IMR-90 (cell line): ENCODE results near the gene DCLK1. TPM values are rescaled to one million over a fixed set of nuclear protein-coding genes. Genes with fewer than 3 reads are reported as not detected.

Experiments
- ATAC-seq: fragments of 200-7000 bp; cut with Tn5 transposase; 2 replicates; pipeline ENCODE4 v1.9.1; 2020; ENCODE audit warnings: low read depth, mild to moderate bottlenecking, moderate library complexity
- BruUV-seq: library from RNA; stranded (reverse); fragments of 400-500 nt; replicated peaks from 2 replicates; lab custom pipeline; 2021; lab: Mats Ljungman, UMichigan
- CTCF ChIA-PET: fragments of 300-600 bp; formaldehyde crosslinking; extraction: SDS; loops from one replicate; lab custom pipeline; 2021; ENCODE audit warnings: antibody characterized with exemption; lab: Yijun Ruan, JAX
- POLR2A ChIA-PET: fragments of 300-600 bp; sonication (Branson Sonifier 250); formaldehyde crosslinking; loops from one replicate; lab custom pipeline; 2022; ENCODE audit warnings: antibody characterized with exemption; ENCODE audit not compliant: unreplicated experiment; lab: Charles Lee
- DNase-seq: peaks from one replicate; pipeline ENCODE4 v3.0.0; 2013
- H2AFZ ChIP-seq: replicated peaks from 2 replicates; pipeline ENCODE3; 2013; ENCODE audit warnings: low read length, mild to moderate bottlenecking; ENCODE audit not compliant: poor library complexity
- H2AK5ac ChIP-seq: 2 replicates; pipeline ENCODE4 v1.6.1; 2013; ENCODE audit warnings: low read depth, low read length, inconsistent platforms
- H2AK9ac ChIP-seq: replicated peaks from 2 replicates; pipeline ENCODE3; 2013; ENCODE audit warnings: mild to moderate bottlenecking, low read depth, low read length, moderate library complexity; ENCODE audit not compliant: poor library complexity
- H2BK120ac ChIP-seq: 2 replicates; pipeline ENCODE4 v1.6.1; 2013; ENCODE audit warnings: low read depth, low read length, inconsistent platforms
- H2BK15ac ChIP-seq: 3 replicates; pipeline ENCODE4 v1.6.1; 2013; ENCODE audit warnings: low read depth, low read length, inconsistent platforms
- H2BK20ac ChIP-seq: 2 replicates; pipeline ENCODE4 v1.6.1; 2013; ENCODE audit warnings: low read depth, mild to moderate bottlenecking, inconsistent platforms, low read length, moderate library complexity
- H2BK5ac ChIP-seq: 2 replicates; pipeline ENCODE4 v1.6.1; 2013; ENCODE audit warnings: mild to moderate bottlenecking, low read depth, low read length, inconsistent platforms; ENCODE audit not compliant: poor library complexity, severe bottlenecking
- H3K14ac ChIP-seq: replicated peaks from 2 replicates; pipeline ENCODE4 v1.6.1; 2013; ENCODE audit warnings: low read depth, low read length, inconsistent platforms
- H3K18ac ChIP-seq: 2 replicates; pipeline ENCODE4 v1.6.1; 2013; ENCODE audit warnings: low read depth, low read length, control low read depth
- H3K23ac ChIP-seq: 2 replicates; pipeline ENCODE4 v1.6.1; 2013; ENCODE audit warnings: low read depth, low read length, inconsistent platforms
- H3K27ac ChIP-seq: 2 replicates; pipeline ENCODE4 v1.5.1; 2013; ENCODE audit warnings: mild to moderate bottlenecking, control low read depth, low read length; ENCODE audit not compliant: insufficient read depth
- H3K27me3 ChIP-seq: 2 replicates; pipeline ENCODE4 v1.6.1; 2013; ENCODE audit warnings: low read length; ENCODE audit not compliant: control insufficient read depth, insufficient read depth
- H3K36me3 ChIP-seq: 2 replicates; pipeline ENCODE4 v1.6.1; 2013; ENCODE audit warnings: low read length, mixed read lengths; ENCODE audit not compliant: control insufficient read depth, insufficient read depth
- H3K4ac ChIP-seq: 2 replicates; pipeline ENCODE4 v1.6.1; 2013; ENCODE audit warnings: low read depth, low read length, inconsistent platforms
- H3K4me1 ChIP-seq: 2 replicates; pipeline ENCODE4 v1.6.1; 2013; ENCODE audit warnings: low read length, mixed read lengths; ENCODE audit not compliant: control insufficient read depth, insufficient read depth
- H3K4me2 ChIP-seq: 2 replicates; pipeline ENCODE4 v1.6.1; 2013; ENCODE audit warnings: low read depth, mild to moderate bottlenecking, control low read depth, low read length, moderate library complexity
- H3K4me3 ChIP-seq: 2 replicates; pipeline ENCODE4 v1.5.1; 2013; ENCODE audit warnings: low read depth, mild to moderate bottlenecking, control low read depth, low read length, moderate library complexity; ENCODE audit not compliant: insufficient read depth
- H3K56ac ChIP-seq: 2 replicates; pipeline ENCODE4 v1.6.1; 2013; ENCODE audit warnings: low read length, inconsistent platforms; ENCODE audit not compliant: insufficient read depth; ENCODE audit errors: extremely low read depth
- H3K79me1 ChIP-seq, 2 experiments: 2 replicates each; pipeline ENCODE4 v1.6.1; 2013; ENCODE audit warnings: low read length in 2 of 2, inconsistent platforms in 1 of 2, low read depth in 1 of 2
- H3K9ac ChIP-seq: 2 replicates; pipeline ENCODE4 v1.6.1; 2013; ENCODE audit warnings: low read depth, low read length, control low read depth
- H3K9me1 ChIP-seq: 2 replicates; pipeline ENCODE4 v1.6.1; 2013; ENCODE audit warnings: low read length, inconsistent platforms; ENCODE audit not compliant: insufficient read depth
- H3K9me3 ChIP-seq: 2 replicates; pipeline ENCODE4 v1.6.1; 2013; ENCODE audit warnings: low read length; ENCODE audit not compliant: control insufficient read depth, insufficient read depth
- H4K20me1 ChIP-seq: 2 replicates; pipeline ENCODE4 v1.6.1; 2013; ENCODE audit warnings: low read length, inconsistent platforms; ENCODE audit not compliant: insufficient read depth
- H4K5ac ChIP-seq: 2 replicates; pipeline ENCODE4 v1.6.1; 2013; ENCODE audit warnings: mild to moderate bottlenecking, low read depth, low read length, control low read depth
- H4K8ac ChIP-seq, 2 experiments: 2 replicates each; pipeline ENCODE4 v1.6.1; 2013; ENCODE audit warnings: low read depth in 2 of 2, low read length in 2 of 2, control low read depth in 1 of 2, inconsistent platforms in 1 of 2
- H4K91ac ChIP-seq: 2 replicates; pipeline ENCODE4 v1.6.1; 2013; ENCODE audit warnings: low read depth, low read length, inconsistent platforms; ENCODE audit not compliant: insufficient read depth
- BHLHE40 ChIP-seq: fragments of 150-350 bp; IDR thresholded peaks from 2 replicates; pipeline ENCODE4 v1.6.1; 2016; ENCODE audit warnings: mild to moderate bottlenecking, low read depth, low read length
- WGBS, 2 experiments: methylation state at CpG; one replicate each; pipeline versions ENCODE4 v1.1.5 to v1.1.7; 2013; ENCODE audit warnings: missing lambda C conversion rate in 2 of 2; ENCODE audit not compliant: insufficient read length in 1 of 2; ENCODE audit errors: extremely low coverage in 2 of 2; 5-methylcytosine and 5-hydroxymethylcytosine counted together
- dilution Hi-C: fragments of 300-500 bp; cut with HindIII; formaldehyde crosslinking; loops from one replicate; pipeline ENCODE4 v1.14.3; 2018; ENCODE audit warnings: low sequenced_read_pairs; ENCODE audit not compliant: unreplicated experiment
- in situ Hi-C: fragments of 300-500 bp; cut with MboI; formaldehyde crosslinking; loops from 3 replicates; pipeline ENCODE4 v1.14.3; 2019; ENCODE audit warnings: low sequenced_read_pairs, inconsistent platforms, mixed read lengths
- intact Hi-C: fragments of 100-400 bp; cut with micrococcal nuclease; formaldehyde crosslinking; loops from 2 replicates; pipeline ENCODE4 v1.10.0; 2022
- polyA plus RNA-seq, 3 experiments: library from polyadenylated mRNA; depleted of rRNA; stranded (reverse); fragments of >200 nt; gene quantifications; 2 replicates each; pipeline ENCODE4 v1.2.3, GENCODE V29; 2012; ENCODE audit warnings: low replicate concordance in 1 of 3
- total RNA-seq: library from RNA; depleted of rRNA; stranded (reverse); fragments of >200 nt; gene quantifications from 2 replicates; pipeline ENCODE4 v1.2.3, GENCODE V29; 2012

The DCLK1 gene
- total and polyA plus RNA-seq, 2 of the 4 experiments (the other 2 are of a cell fraction) = under 0.01 to 0.02 TPM

GRCh38 chr13:36132376-36132775, 1.2 kb upstream of the DCLK1 start:
- no peaks in the 10 kb centered on the region for H3K79me1 ChIP-seq
- H2BK120ac ChIP-seq = no peak overlapping the region
- H3K9me3 ChIP-seq = no peaks in the 10 kb centered on the region
- H3K56ac ChIP-seq = no peak overlapping the region
- H3K9me1 ChIP-seq = no peaks in the 10 kb centered on the region
- H3K4me3 ChIP-seq = no peak overlapping the region
- H3K27ac ChIP-seq = no peak overlapping the region
- DNase-seq (no peak), ATAC-seq (no peak)
- no peak overlapping the region for H3K9ac ChIP-seq
- no peak overlapping the region for H4K91ac ChIP-seq
- H3K4me2 ChIP-seq = no peak overlapping the region
- no peaks in the 10 kb centered on the region for H3K36me3 ChIP-seq
- no peak overlapping the region for H2AK9ac ChIP-seq
- ChIA-PET POLR2A (no interaction called here), CTCF (no interaction called here)
- no CpG with 5 or more reads among the region's 1 CpG for WGBS, 2 experiments
- H2BK5ac ChIP-seq = no peak overlapping the region
- dilution Hi-C loops (no loop called here), in situ Hi-C loops (no loop called here), intact Hi-C loops (no loop called here)
- H4K20me1 ChIP-seq = no peaks in the 10 kb centered on the region
- no TSS peak for BruUV-seq
- peaks cover 31% of the 10 kb centered on the region for H3K27me3 ChIP-seq
- no peak overlapping the region for H3K4ac ChIP-seq
- H2BK20ac ChIP-seq = no peak overlapping the region
- H2AFZ ChIP-seq = no peak overlapping the region
- TF ChIP-seq BHLHE40 = no peak
- no peak overlapping the region for H4K8ac ChIP-seq
- no peak overlapping the region for H3K23ac ChIP-seq
- H3K14ac ChIP-seq = no peak overlapping the region
- no peaks in the 10 kb centered on the region for H3K4me1 ChIP-seq
- H2AK5ac ChIP-seq = no peak overlapping the region
- H4K5ac ChIP-seq = no peak overlapping the region
- no peak overlapping the region for H3K18ac ChIP-seq
- no peak overlapping the region for H2BK15ac ChIP-seq
